ENCODE measurements around the gene CAMK1D.

The CAMK1D gene

DNA sequence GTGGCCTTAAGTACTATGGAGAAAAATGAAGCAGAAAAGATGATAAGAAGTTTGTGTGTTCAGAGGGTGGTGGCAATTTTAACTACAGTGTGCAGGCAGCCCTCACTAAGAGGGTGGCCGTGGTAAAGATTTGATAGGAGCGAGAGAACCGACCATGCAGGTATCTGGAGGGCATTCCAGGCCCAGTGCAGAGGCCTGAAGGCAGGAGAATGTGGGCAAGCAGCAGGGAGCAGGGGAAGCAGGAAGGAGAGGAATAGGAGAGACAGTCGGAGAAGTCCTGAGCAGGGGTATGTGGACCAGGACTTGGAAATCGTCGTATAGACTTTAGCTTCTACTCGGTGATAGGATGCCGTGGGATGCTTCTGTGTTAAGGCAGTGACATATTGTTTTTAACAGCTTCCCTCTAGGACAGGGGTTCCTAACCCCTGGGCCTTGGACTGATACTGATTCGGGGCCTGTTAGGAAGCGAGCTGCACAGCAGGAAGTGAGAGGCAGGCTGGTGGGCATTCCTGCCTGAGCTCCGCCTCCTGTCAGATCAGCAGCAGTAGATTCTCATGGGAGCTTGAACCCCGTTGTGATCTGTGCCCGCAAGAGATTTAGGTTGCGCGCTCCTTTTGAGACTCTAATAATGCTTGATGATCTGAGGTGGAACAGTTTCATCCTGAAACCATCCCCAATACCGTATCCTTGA lies 425.0 kb downstream of the CAMK1D start:
- no peak for DNase-seq

- DNase-seq = peak in 1 of 5 experiments; percentile 53
Observed at GRCh38 chr10:12777840-12778585, 428.7 kb downstream of the CAMK1D start.

GRCh38 chr10:12780634-12781601 lies 431.6 kb downstream of the CAMK1D start:
- DNase-seq = peak in 2 of 5 experiments; percentile 12 to 58

GRCh38 chr10:12781976-12782375 lies 432.6 kb downstream of the CAMK1D start:
- no peak for DNase-seq

GRCh38 chr10:12782537-12782936 lies 433.2 kb downstream of the CAMK1D start:
- DNase-seq = peak in 1 of 5 experiments; percentile 20

GRCh38 chr10:12783293-12783692 lies 433.9 kb downstream of the CAMK1D start:
- DNase-seq = no peak

- DNase-seq = no peak
Observed at GRCh38 chr10:12784646-12785045, 435.3 kb downstream of the CAMK1D start.

DNA sequence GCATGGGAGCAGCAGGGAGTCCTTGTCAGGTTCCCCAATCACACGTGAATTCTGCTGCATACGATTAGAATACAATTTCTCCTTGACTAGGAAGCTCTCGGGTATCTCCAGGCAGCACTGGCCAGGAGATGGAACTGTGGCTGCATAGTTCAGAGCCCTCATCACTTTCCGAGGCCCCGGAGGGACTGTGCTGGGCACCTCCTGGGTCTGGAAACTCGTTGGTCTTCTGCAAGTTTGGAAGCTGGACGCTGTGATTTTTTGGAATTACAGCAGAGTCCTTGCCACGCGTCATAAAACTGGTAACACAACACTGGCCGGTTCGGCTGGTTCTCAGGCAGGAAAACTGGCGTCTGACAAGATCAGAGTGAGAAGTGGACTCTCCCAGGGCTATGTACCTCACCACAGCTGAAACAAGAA lies 436.1 kb downstream of the CAMK1D start:
- no peak for DNase-seq

GRCh38 chr10:12787297-12787696 lies 437.9 kb downstream of the CAMK1D start:
- DNase-seq = no peak

- DNase-seq = no peak
Observed at GRCh38 chr10:12788277-12788676, 438.9 kb downstream of the CAMK1D start.

GRCh38 chr10:12790270-12790669 lies 440.9 kb downstream of the CAMK1D start:
- DNase-seq = no peak

DNA sequence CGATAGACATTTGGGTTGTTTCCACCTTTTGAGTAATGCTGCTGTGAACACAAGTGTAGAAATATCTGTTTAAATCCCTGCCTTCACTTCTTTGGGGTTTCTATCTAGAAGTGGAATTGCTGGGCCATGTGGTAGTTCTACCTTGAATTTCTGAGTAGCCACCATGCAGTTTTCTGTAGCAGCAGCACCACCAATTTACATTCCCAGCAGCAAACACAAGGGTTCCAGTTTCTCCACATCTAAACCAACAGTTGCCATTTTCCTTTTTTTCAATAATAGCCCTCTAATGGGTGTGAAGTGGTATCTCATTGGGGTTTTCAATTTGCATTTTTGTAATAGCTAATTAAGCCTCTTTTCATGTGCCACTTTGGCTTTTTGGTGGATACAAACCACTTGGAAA lies 442.4 kb downstream of the CAMK1D start:
- no peak for DNase-seq

GRCh38 chr10:12792889-12793556 lies 443.7 kb downstream of the CAMK1D start:
- no peak for DNase-seq

- no peak for DNase-seq
Observed at GRCh38 chr10:12795315-12796110, 446.2 kb downstream of the CAMK1D start.

DNA sequence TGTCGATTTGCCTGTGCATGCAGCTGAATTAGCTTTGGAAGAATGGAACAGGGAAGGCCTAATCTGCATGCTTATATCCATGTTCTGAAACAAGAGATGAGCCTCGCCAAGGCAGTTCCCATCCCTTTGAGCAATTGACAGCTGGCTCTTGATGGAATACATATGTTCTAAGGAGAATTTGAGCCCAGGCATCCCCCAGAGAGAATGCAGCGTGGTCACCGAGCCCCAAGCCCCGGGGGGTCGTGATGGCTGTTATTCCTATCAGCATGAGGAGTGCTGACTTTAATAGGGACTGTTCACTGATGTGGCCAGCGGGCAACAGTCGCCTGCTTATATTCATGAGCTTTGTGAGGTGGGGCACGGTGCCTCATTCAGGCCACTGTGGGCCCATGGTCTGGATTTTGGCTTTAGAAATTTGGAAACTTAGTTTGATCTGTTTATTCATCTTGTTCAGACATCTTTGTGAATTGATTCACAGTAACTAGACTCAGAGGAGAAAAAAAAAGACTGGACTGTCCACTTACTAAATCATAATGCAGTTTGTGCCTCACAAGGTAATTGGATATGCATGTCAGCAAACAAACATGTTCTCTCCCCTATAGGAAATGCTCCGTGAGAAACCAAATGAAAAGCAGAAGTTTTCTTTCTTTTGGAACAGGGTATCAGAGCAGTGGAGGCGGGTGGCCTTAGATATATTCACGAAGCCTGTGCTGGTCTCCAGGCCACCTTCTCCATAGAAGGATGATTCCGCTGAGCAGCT lies 447.2 kb downstream of the CAMK1D start:
- no peak for DNase-seq

- DNase-seq = no peak
Observed at GRCh38 chr10:12797471-12798262, 448.3 kb downstream of the CAMK1D start.

DNA sequence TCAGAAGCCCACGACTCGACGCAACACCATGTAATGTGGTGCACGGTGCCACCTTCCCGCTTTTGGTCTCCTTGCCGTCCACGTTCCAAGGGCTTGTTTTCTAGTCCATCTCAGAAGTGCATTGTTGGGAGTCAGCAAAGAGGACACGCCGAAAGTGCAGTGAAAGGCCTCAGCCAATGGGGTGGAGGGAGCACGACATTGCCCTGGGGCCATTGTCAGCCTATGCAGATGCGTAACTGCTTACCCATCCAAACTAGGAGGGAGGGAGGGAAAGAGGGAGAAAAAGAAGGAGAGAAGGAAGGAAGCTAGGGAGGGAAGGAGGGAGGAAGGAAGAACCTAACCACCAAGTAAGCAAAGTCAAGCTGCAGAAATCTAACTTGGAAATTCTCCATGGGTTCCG lies 449.8 kb downstream of the CAMK1D start:
- no peak for DNase-seq

- no peak for DNase-seq
Observed at GRCh38 chr10:12799714-12800113, 450.4 kb downstream of the CAMK1D start.

GRCh38 chr10:12800302-12800701 lies 451.0 kb downstream of the CAMK1D start:
- DNase-seq = no peak

All from T-helper 2 cell (primary cell).